ENCODE measurements around the gene PDE4D. TPM values are rescaled to one million over a fixed set of nuclear protein-coding genes. Genes with fewer than 3 reads are reported as not detected.

PDE4D gene
- total RNA-seq, 4 donors from 2014 or later: 6.7 to 21.0 (median 15.0) TPM

- intact Hi-C loops (cut with DNase I; ENCODE audit: low total_unique reads): no loop called here
- 88 to 89% methylated on average over 5 of the region's 5 CpGs for WGBS, 2 donors
- H3K4me3 ChIP-seq (ENCODE audit: low read depth, poor library complexity, severe bottlenecking): no peak overlapping the region
- TF ChIP-seq POLR2A (IDR thresholded peaks at IDR 0.05): no peak
- no peak for TF ChIP-seq CTCF (IDR thresholded peaks at IDR 0.05)
- DNase-seq (ENCODE audit: low spot score in 2 of 2): no peak
Measured at GRCh38 chr5:59066367-59067163, 827.0 kb downstream of the PDE4D start.

GRCh38 chr5:59065554-59065953 lies 828.0 kb downstream of the PDE4D start:
- TF ChIP-seq POLR2A (IDR thresholded peaks at IDR 0.05) (no peak), CTCF (IDR thresholded peaks at IDR 0.05) (no peak)
- DNase-seq (ENCODE audit: low spot score in 2 of 2): no peak
- intact Hi-C loops (cut with DNase I; ENCODE audit: low total_unique reads): no loop called here
- no peak overlapping the region for H3K4me3 ChIP-seq (ENCODE audit: low read depth, poor library complexity, severe bottlenecking)
- 42 to 47% methylated on average over 1 of the region's 1 CpG for WGBS, 2 donors

DNA sequence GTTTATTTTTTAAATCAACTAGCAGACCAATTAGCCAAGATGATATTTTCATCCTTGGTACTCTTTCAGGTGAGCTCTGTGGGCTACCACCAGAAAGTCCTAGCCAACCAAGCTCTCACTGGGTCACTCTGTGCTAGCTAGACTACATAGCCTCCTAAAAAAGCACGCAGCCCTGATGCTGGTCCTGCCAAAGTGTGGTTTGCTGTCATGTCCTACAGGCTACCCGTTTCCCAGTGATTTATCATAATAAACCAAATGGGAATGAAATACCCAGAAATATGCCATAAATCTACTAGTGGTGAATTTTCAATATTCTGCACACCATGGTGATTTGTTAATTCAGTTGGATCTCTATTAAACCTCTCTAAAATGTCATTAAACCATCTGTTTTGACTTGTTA lies 829.2 kb downstream of the PDE4D start:
- DNase-seq (ENCODE audit: low spot score in 2 of 2): no peak
- no peak for TF ChIP-seq CTCF (IDR thresholded peaks at IDR 0.05)
- no peak for TF ChIP-seq POLR2A (IDR thresholded peaks at IDR 0.05)
- intact Hi-C loops (cut with DNase I; ENCODE audit: low total_unique reads): no loop called here
- WGBS, 2 donors: 46 to 56% methylated on average over 2 of the region's 2 CpGs
- no peak overlapping the region for H3K4me3 ChIP-seq (ENCODE audit: low read depth, poor library complexity, severe bottlenecking)

- no peak overlapping the region for H3K4me3 ChIP-seq (ENCODE audit: low read depth, poor library complexity, severe bottlenecking)
- intact Hi-C loops (cut with DNase I; ENCODE audit: low total_unique reads): no loop called here
- WGBS, 2 donors: 16 to 22% methylated on average over 3 of the region's 3 CpGs
- peak in 1 of 2 donors; percentile 32 for DNase-seq (ENCODE audit: low spot score in 2 of 2)
- TF ChIP-seq CTCF (IDR thresholded peaks at IDR 0.05) (no peak), POLR2A (IDR thresholded peaks at IDR 0.05) (no peak)
Measured at GRCh38 chr5:59062986-59063683, 830.4 kb downstream of the PDE4D start.

DNA sequence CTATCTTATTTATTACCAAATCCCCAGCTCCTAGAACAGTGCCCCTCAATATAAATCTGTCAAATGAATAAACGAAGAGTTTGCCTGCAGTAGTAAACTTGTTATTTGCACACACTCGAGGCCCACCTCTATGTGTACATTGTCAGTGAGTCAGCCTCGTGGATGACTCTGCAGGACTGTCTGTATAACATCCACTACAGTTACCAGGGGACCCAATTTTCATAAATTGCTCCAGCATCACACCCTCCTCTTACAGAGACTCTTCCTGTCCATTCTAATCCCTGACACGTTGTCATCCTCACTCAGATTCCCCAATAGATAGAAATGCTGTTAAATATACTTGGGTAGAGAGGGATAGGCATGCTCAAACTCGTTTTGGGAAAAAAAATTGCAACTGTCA lies 832.1 kb downstream of the PDE4D start:
- DNase-seq (ENCODE audit: low spot score in 2 of 2): no peak
- no peak overlapping the region for H3K4me3 ChIP-seq (ENCODE audit: low read depth, poor library complexity, severe bottlenecking)
- 60 to 67% methylated on average over 5 of the region's 5 CpGs for WGBS, 2 donors
- intact Hi-C loops (cut with DNase I; ENCODE audit: low total_unique reads): no loop called here
- TF ChIP-seq CTCF (IDR thresholded peaks at IDR 0.05): no peak
- no peak for TF ChIP-seq POLR2A (IDR thresholded peaks at IDR 0.05)
